WERI-Rb-1 (cell line): ENCODE results near the gene LDHD.

Source experiments
- DNase-seq: peaks from one replicate; pipeline ENCODE4 v3.0.0-alpha.2; 2020
- H3K27ac ChIP-seq: fragments of 250-450 bp; sonication (Bioruptor Pico); 2 replicates; pipeline ENCODE4 v1.5.1; 2020; ENCODE audit warnings: mild to moderate bottlenecking, moderate library complexity
- H3K27me3 ChIP-seq: fragments of 250-450 bp; sonication (Bioruptor Pico); 2 replicates; pipeline ENCODE4 v1.5.1; 2021; ENCODE audit warnings: mild to moderate bottlenecking, low read depth, moderate library complexity; ENCODE audit not compliant: insufficient read depth, severe bottlenecking
- H3K36me3 ChIP-seq: fragments of 250-450 bp; sonication (Bioruptor Pico); 2 replicates; pipeline ENCODE4 v1.5.1; 2020; ENCODE audit warnings: mild to moderate bottlenecking, moderate library complexity
- H3K4me3 ChIP-seq: 2 replicates; pipeline ENCODE4 v1.5.1; 2011; ENCODE audit warnings: low read depth, mild to moderate bottlenecking, control low read depth, low read length
- H3K9me3 ChIP-seq: fragments of 250-450 bp; sonication (Bioruptor Pico); 2 replicates; pipeline ENCODE4 v1.5.1; 2021; ENCODE audit warnings: mild to moderate bottlenecking, moderate library complexity; ENCODE audit not compliant: severe bottlenecking
- TF ChIP-seq, protein P1 (sequence below): IDR thresholded peaks from 2 replicates; pipeline ENCODE4 v1.5.1; 2011; ENCODE audit warnings: low read depth, mild to moderate bottlenecking, control low read depth, inconsistent platforms, low read length

LDHD gene

DNA sequence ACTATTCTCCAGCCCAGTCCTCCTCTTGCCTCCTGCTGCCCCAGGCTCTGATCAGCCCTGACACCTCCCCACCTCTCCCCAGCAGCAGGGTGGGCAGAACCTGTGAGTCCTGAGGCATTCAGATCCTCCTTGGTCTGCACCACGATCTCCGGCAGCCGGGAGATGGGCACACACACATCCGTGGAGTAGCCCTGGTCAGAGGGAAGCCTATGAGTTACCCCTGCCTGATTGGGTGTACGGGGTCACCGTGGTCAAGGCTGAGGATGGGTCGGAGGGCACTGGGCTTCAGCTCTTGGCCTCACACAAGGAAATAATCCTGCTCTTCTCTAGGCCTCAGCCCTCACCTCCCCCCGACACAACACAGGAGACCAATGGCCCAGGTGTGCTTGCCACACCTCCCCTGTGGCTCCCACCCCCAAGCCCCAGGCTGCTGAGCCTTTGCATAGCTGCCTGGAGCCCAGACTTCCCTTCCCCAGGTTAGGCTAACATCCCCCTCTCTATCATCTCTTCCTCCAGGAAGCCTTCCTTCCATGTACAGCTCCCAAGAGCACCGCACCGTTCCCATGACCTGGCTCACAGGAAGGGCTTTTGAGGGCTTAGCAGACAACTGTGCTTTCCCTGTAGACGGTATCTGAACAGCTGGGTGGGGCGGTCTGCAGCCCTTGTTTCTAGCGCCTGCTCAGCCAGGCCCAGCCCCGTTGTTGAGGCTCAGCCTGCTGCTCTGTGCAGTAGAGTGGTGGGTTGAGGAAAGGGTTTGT, 3.7 kb downstream of the LDHD start:
- TF ChIP-seq, protein P1, sequence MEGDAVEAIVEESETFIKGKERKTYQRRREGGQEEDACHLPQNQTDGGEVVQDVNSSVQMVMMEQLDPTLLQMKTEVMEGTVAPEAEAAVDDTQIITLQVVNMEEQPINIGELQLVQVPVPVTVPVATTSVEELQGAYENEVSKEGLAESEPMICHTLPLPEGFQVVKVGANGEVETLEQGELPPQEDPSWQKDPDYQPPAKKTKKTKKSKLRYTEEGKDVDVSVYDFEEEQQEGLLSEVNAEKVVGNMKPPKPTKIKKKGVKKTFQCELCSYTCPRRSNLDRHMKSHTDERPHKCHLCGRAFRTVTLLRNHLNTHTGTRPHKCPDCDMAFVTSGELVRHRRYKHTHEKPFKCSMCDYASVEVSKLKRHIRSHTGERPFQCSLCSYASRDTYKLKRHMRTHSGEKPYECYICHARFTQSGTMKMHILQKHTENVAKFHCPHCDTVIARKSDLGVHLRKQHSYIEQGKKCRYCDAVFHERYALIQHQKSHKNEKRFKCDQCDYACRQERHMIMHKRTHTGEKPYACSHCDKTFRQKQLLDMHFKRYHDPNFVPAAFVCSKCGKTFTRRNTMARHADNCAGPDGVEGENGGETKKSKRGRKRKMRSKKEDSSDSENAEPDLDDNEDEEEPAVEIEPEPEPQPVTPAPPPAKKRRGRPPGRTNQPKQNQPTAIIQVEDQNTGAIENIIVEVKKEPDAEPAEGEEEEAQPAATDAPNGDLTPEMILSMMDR = no peak
- Histone ChIP-seq H3K27me3 (no peaks in the 10 kb centered on the region), H3K9me3 (no peaks in the 10 kb centered on the region), H3K4me3 (no peak overlapping the region), H3K36me3 (peaks cover 3% of the 10 kb centered on the region; the same call in 1 of the 2 replicates), H3K27ac (peak overlapping the region; percentile 19; the same call in 1 of the 2 replicates)
- peak; percentile 78 for DNase-seq

DNA sequence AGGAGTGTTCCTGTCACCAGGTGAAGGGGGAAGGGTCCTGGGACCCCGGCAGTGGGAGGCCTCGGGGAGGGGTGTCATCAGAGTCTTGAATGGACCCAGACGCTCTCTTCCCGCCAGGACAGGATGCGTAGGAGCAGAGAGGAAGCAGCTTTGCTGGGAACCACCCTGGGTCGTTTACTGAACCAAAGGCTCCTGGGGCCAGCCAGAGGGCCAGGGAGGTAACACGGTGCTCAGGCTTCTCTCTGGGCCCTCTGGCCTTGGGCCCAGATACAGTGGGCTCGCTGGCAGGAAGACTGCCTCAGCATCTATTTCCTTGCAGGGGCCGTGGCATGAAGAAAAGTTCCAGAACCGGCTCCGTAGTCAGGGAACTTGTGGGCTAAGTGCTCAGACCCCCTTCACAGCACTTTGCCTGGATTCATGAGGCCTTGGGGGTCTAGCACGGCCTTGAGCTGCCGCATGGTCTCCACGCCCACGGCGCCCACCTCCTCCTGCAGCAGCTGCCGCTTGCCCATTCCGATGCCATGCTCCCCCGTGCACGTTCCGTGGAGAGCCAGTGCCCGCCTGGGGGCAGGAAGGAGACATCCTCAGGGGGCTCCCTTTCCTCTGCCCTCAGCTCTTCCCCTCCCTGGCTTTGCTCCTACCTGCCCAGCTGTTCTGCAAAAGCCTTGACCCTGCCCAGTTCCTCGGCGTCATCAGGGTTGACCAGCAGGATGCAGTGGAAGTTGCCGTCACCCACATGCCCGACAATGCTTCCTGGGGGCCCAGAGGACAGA, 4.4 kb downstream of the LDHD start:
- Histone ChIP-seq H3K4me3 (no peak overlapping the region), H3K9me3 (no peaks in the 10 kb centered on the region), H3K36me3 (peaks cover 3% of the 10 kb centered on the region; the same call in 1 of the 2 replicates), H3K27me3 (no peaks in the 10 kb centered on the region), H3K27ac (no peak overlapping the region)
- TF ChIP-seq, protein P1 = no peak
- no peak for DNase-seq

DNA sequence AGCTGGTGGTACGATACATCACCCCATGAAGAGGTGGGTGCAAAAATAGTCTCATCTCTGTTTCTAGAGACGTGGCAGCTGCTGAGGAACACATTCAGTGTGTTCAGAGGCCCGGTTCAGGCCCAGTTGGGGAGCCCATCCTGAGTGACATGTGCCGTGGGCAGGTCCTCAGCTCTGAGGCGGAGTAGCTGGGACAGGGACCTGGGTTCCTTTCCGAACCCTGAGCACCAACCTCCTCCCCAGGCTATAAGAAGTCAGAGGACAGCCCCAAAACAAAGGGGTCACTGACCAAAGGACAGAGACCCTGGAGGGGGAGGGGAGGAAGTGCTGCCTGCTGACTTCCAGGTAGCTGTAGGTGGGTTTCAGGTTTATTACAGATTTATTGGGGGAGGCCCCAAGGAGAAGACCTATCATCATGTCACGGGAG, 5.1 kb downstream of the LDHD start:
- Histone ChIP-seq H3K27ac (no peak overlapping the region; the same call in 1 of the 2 replicates), H3K9me3 (no peaks in the 10 kb centered on the region), H3K36me3 (peaks cover 5% of the 10 kb centered on the region; the same call in 1 of the 2 replicates), H3K27me3 (no peaks in the 10 kb centered on the region), H3K4me3 (no peak overlapping the region)
- TF ChIP-seq, protein P1 = no peak
- DNase-seq = no peak

DNA sequence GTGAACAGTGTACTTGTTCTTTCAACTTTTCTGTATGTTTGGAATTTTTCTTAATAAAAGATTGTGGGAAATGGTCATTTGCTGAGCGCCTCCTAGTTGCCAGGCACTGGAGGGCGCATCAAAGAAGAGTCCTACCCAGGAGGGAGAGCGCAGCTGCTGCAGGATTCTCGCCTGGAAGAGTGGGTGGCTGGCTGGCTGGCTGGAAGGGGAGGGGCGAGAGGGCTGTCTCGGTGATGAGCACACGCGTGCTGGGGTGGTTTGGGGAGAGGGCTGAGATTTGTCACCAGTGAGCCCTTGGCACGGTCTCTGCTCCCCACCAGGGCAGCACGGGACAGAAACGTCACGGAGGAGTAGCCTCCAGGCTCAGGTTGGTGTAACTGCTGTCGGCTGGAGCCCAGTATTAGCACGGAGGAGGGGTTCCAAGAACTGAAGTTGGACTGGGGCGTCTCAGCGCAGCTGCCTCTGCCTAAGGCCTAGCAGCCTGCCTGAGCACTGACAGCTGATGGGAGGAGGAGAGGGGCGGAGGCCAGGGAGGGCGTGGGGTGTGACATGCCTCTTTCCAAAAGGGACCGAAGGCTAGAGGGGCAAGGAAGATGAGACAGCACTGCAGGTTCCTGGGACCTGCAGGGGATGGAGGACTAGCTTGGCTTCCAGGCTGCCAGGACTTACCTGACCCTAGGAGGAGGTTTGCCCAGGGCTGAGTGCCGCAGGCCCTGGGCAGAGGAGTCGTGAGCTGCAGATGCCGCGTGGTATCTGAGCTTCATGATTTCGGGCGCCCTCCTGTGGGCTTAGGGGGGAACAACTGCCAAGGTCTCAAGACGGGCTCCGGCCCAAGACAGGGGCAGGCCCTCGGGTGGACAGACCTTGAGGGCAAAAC, 5.7 kb downstream of the LDHD start:
- Histone ChIP-seq H3K27ac (peak overlapping the region; percentile 50), H3K36me3 (peaks cover 8% of the 10 kb centered on the region; the same call in 1 of the 2 replicates), H3K27me3 (no peaks in the 10 kb centered on the region), H3K4me3 (peak overlapping the region; percentile 16), H3K9me3 (no peaks in the 10 kb centered on the region)
- TF ChIP-seq, protein P1 = peak; percentile 86
- DNase-seq = peak; percentile 88

DNA sequence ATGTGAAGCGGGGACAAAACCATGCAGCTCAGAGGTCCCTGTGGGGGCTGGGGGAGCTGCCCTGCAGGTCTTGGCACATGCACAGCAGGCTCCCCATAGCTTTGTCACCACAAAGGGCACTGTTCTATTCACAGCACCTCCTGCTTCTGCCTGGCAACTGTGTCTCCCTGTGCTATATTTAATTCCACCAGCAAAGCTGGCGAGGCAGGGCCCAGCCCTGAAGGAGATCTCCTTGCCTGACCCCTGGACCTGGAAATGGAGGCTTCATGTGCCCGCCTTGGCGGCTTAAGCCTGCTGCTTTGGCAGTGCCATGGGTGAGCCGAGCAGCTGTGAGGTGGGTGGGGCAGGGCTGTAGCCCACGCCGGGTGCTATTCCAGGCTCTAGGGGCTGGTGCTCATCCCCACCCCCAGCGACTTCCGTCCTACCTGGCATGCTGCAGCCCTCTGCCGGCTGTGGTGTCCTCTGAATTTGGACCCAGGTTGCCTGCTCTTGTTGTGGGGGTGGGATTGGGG, 6.8 kb downstream of the LDHD start:
- no peak for DNase-seq
- no peak overlapping the region for H3K4me3 ChIP-seq

More for the DNA sequence above, 6.8 kb downstream of the LDHD start:
- H3K27me3 ChIP-seq = no peaks in the 10 kb centered on the region
- TF ChIP-seq, protein P1 = no peak
- peaks cover 14% of the 10 kb centered on the region; the same call in 1 of the 2 replicates for H3K36me3 ChIP-seq
- no peaks in the 10 kb centered on the region for H3K9me3 ChIP-seq
- no peak overlapping the region for H3K27ac ChIP-seq
